Coronary artery (tissue), 2 donors: Measurements from ENCODE around the gene CLP1.
"Not testable (repeated sequence)": the region's sequence is repeated elsewhere in the genome, so short reads cannot be mapped to it uniquely, and the experiment has no call there.

Experiments
- DNase-seq: peaks from one replicate; pipeline ENCODE4 v3.0.0-alpha.2; 2017; ENCODE audit warnings: low spot score
- H3K27ac ChIP-seq, 2 donors: fragments of 200-600 bp; sonication (generic); one replicate each; pipeline ENCODE4 v1.5.1; 2016 to 2019
- H3K4me3 ChIP-seq: fragments of 200-600 bp; sonication (generic); 2 replicates; pipeline ENCODE4 v1.5.1; 2016; ENCODE audit warnings: mild to moderate bottlenecking, moderate library complexity
- CTCF ChIP-seq: fragments of 200-600 bp; sonication (generic); IDR thresholded peaks from one replicate; pipeline ENCODE4 v1.5.1; 2019; ENCODE audit warnings: antibody characterized with exemption

Gene CLP1

GRCh38 chr11:57679396-57679795, 21.8 kb downstream of the CLP1 start:
- no peak for DNase-seq
- peak overlapping the region; percentile 13 for H3K4me3 ChIP-seq
- TF ChIP-seq CTCF: no peak
- H3K27ac ChIP-seq: peak overlapping the region in 1 of 2 donors; percentile 52

DNA sequence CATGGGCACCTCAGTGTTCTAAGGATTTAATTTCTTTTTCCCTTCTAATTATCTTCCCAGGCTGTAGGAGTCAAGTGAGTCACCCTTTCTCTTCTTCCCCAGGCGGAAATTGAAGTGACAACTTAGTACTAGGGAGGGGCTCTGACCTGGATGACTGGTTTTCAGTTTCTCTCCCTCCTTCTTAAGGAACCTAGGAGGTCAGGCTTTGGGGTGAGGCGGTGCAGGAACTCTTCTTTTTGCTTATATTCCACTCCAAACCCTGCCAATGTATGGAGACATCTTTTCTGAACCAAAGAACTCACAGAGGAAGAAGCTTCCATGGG, 23.0 kb downstream of the CLP1 start:
- no peak for DNase-seq

GRCh38 chr11:57681168-57681567, 23.6 kb downstream of the CLP1 start:
- TF ChIP-seq CTCF: no peak
- no peak overlapping the region for H3K4me3 ChIP-seq
- no peak for DNase-seq
- H3K27ac ChIP-seq: no peak overlapping the region

More for the DNA sequence above, 23.0 kb downstream of the CLP1 start:
- Histone ChIP-seq H3K27ac (no peak overlapping the region), H3K4me3 (no peak overlapping the region)
- no peak for TF ChIP-seq CTCF

- not testable (repeated sequence) for DNase-seq, H3K27ac ChIP-seq, H3K4me3 ChIP-seq
Observed at GRCh38 chr11:57690474-57690873, 32.9 kb downstream of the CLP1 start.

- DNase-seq: no peak
Observed at GRCh38 chr11:57698843-57699365, 41.3 kb downstream of the CLP1 start.

GRCh38 chr11:57699813-57700212, 42.3 kb downstream of the CLP1 start:
- Histone ChIP-seq H3K27ac (no peak overlapping the region), H3K4me3 (no peak overlapping the region)
- DNase-seq: no peak
- TF ChIP-seq CTCF: no peak

More at GRCh38 chr11:57698843-57699365, 41.3 kb downstream of the CLP1 start:
- Histone ChIP-seq H3K27ac (no peak overlapping the region), H3K4me3 (no peak overlapping the region)
- no peak for TF ChIP-seq CTCF

DNA sequence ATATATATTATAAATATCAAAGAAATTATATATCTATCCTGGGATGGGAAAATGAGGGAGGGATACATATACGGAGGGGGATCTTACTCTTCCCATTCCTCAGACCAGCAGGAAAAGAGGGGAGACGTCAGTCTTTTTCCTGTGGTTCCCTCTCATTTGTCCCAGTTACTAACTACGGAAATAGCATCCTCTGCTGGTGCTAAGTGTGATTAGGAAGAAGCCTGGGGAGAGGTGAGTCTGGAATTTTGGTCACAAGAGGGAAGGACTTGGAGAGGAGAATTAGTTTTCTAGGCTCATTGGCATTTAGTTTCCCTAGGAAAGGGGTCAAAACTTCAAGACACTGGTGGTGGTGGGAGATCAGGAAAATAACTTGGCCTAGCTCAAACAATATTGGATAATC, 42.9 kb downstream of the CLP1 start:
- no peak for DNase-seq
- no peak for TF ChIP-seq CTCF
- no peak overlapping the region for H3K4me3 ChIP-seq
- H3K27ac ChIP-seq: no peak overlapping the region

DNA sequence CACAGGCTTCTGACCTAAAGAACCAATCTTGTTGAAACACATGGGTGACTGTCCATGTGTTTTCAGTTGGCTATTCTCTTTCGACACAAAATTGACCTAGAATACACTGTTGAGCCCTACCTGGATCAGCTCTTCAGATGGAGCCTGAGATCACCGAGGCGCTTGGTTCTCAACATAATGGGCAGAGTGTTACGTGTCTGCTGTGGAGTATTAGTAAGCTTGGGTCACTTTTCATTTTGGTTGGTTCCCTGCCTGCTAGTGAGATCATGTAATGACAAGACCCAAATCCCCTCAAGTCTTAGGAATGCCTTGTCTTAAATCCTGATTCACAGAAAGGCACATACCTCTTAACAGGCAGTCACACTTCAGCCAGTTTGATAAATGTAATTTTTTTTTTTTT, 45.8 kb downstream of the CLP1 start:
- Histone ChIP-seq H3K4me3 (no peak overlapping the region), H3K27ac (no peak overlapping the region)
- DNase-seq: no peak
- TF ChIP-seq CTCF: no peak
